Left kidney (tissue), 2 donors: ENCODE results near the gene VAPA. TPM values are rescaled to one million over a fixed set of nuclear protein-coding genes. Genes with fewer than 3 reads are reported as not detected.

Experiments
- DNase-seq: peaks from one replicate; pipeline ENCODE4 v3.0.0-alpha.2; 2013
- polyA plus RNA-seq: library from polyadenylated mRNA; unstranded; fragments of 120-200 nt; gene quantifications from one replicate; pipeline ENCODE4 v1.2.1, GENCODE V29; 2013; ENCODE audit not compliant: insufficient read length

Gene VAPA
- polyA plus RNA-seq, 1 donor: 262 TPM

DNA sequence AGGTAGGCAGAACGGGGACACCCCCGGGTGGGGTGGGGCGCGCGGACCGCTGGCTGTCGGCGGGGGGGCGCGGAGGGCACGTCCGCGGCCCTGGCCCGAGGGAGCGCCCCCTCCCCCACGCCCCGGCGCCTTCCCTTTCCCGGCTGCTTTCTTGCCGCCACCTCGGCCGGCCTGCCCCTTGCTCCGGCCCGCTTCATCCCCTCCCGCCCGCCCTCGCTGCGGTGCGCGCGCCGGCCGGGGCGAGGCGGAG, 443 bp downstream of the VAPA start:
- no peak for DNase-seq

GRCh38 chr18:9914584-9915290, 921 bp downstream of the VAPA start:
- DNase-seq: peak; percentile 36

GRCh38 chr18:9915291-9916076, 1.7 kb downstream of the VAPA start:
- no peak for DNase-seq

DNA sequence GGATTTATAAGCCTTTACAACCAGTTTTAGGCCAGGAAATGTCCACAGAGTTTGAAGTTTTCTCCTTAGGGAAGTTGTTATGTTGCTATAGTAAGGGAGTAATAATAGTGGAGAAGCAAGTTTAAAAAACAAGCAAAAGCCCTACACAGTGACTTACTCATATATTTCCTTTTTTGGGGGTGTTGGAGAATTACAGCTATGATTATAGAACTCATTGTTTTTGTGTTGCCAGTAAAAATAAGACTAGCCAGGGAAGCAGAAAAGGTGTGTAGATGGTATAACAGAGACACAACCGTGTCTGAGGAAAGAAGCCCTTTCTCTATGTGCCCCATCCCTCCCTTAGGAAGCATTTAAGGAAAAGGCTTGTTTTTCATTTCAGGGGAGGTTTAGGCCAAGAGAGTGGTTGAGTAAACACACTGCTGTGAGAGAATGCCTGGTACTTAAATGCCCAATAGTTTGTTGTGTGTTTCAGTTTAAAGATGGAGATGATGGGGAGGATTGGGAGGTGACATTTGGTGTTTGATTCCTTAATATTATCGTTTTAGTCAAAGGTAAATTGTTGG, 2.3 kb downstream of the VAPA start:
- DNase-seq: no peak

GRCh38 chr18:9916808-9917207, 3.0 kb downstream of the VAPA start:
- DNase-seq: no peak

DNA sequence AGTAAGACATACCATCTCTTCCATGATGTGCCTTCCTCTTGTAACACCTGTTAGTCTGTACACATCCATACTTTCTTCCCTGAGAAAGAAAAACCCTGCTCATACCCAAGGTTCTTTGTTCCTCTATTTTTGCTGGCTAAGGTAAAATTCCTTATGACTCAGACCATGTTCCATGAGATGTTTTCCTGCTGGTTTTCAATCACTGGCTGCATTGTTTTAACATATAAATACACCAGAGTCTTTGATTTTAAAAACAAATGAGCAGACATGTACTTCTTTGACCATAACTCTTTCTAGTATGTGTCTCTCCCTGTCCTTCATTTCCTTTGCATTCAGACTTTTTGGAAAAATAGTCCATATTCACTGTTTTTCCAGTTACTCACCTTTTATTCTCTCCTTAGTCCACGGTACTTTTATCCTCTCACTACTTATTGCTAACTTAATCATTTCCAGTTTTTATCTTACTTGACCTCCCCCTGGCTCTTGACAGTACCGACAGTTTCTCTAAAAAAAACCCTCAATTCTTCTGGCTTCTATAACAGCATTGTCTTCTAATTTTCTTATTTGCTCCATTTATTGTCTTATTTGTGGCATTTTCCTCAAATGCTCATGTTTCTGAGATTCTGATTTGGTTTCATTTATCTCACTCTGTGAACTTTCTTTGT, 4.3 kb downstream of the VAPA start:
- DNase-seq: no peak

DNA sequence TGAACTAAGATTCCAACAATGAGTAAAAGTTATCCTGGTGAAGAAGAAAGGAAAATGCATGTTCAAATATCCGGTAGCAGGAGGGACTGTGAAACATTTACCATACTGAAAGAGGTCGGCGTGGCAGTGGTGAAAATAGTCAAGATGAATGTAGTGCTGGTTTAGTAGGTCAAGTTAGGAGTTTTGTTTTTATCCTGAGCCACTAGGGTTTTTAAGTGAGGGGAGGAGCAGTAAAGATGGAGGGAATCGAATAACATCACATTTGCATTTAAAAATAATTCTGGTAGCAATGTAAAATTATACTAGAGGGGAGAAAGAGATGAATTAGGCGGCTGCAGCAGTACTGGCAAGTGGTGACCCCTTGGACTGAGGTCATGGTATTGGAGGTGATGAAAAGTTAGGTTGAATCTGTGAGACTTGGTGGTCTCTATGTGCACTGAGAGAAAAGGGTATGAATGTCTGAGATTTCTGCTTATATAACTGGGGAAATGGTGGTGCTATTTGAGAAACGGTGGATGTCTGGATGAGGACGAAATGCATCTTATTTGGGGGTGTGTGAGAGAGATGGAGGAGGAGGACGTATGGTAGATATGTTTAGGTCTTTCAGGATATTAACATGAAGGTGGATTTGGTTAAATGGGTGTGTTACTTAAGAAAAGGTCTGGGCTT, 5.9 kb downstream of the VAPA start:
- DNase-seq: no peak

DNA sequence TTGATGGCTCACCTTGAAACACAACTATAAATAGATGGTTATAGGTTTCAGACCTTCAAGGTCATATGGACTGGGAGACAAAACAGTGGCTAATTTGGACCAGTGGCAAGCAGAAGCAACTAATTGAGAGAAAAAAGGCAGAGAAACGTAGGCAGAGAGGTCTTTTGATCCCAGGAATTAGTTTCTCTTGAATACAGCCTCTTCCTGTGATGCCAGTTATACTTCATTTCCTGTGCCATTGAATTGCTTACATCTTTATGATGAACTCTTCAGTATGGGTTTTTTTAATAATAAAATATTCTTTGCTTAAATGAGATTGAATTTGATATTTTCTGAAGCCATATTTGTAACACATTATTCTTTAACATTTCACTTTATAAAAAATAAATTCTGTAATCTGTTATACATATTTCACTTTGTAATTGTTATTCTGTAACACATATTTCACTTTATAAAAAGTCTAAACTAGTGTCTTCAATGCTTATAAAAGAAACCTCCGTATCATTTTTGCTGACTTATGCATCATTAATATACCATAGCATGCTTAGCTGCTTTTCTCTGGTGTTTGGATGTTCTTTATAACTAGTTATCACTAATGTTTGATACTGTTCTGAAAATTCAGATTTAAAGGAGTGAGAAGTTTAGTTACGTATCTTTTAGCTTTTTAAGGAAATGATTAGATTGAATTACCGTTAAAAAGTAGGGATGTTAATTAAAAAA, 8.9 kb downstream of the VAPA start:
- no peak for DNase-seq

- DNase-seq: no peak
Observed at GRCh38 chr18:9924371-9924943, 10.6 kb downstream of the VAPA start.

DNA sequence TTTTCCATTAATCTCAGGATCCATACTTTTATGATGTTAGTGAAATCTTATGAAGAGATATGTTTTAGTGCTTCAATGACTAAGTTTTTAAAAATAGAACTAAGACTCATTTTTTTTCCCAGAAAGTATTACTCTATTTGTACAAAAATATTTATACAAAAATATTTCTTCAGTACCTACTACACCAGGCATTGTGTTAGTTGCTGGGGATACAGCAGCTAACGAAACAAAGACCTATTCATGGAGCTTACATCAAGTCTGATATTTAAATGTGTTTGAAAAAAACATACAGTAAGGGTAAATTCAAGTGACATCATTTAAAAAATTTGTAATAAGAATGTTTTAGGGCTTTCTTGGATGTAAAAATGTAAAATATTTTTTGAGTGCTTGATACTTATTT, 11.6 kb downstream of the VAPA start:
- no peak for DNase-seq

DNA sequence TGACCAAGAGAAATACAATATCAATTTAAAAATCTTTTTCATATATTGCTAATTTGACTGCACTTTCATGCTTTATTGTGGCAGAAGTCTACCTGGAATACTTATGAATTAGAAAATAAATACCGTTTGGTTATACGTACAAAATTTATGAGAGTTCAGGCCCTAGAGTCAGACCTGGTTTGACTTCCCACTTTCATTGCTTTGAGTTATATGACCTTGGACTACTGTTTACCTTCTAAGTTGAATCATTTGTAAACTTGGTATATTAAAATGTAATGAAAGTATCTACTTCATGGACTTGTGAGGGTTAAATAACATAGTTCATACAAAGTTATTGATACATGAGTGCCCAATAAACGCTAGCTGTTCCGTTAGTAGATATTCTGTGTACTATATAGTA, 12.0 kb downstream of the VAPA start:
- DNase-seq: no peak

GRCh38 chr18:9926223-9926894, 12.5 kb downstream of the VAPA start:
- no peak for DNase-seq

- DNase-seq: no peak
Observed at GRCh38 chr18:9926977-9927376, 13.2 kb downstream of the VAPA start.

DNA sequence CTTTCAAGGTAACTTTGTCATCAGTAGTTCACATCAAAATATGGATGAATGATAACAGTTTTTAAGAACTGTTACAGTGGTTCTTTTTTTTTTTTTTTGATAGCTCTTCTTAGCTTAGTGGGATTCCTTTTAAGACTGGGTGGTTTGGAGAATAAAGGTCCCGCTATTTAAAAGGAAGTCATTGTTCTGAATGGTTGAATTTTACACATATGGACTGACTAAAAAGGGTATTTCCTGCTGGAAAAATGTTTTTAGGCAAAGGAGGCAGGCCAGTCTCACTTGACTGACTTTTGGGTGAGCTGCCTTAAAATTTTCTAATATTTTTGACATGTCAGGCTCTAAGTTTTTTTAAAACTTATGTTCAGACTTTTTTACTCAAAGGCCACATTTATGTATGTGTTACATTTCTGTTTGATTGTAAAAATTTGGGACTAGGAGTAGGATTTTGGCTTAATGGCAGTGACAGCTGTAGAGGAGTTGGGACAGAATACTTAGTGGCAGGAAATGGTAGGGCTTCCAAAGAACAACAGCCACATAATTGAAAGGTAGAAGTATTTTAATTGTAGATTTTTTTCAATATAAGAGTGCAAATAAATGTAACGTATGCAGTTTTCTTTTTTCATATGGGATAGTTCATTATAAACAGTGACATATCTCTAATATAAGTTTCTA, 13.7 kb downstream of the VAPA start:
- no peak for DNase-seq

DNA sequence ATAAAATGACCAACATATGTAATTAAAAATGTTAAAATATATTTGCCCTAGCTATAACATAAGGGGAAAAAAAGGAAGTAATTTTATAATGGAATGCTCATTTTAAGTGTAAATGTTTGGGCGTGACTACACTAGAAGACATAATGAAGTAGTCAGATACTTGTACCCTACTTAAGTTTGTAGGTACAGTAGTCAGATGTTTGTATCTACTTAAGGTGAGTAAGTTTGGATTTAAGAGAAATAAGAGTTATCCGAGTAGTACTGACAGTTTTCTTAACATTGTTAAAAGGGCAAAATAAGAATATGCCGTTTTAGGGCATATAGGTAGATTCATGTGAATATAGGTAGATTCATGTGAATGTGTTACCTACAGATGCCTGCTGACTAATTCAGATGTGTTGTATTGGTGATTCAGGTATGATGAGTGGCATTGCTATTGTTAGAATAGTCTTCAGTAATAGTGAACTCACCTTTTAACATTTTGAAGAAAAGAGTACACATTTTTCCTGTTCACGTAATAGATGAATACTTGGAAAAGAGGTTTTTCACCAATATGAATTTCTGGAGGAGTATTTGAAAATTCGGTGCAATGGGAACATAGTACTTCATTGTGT, 14.9 kb downstream of the VAPA start:
- DNase-seq: no peak

DNA sequence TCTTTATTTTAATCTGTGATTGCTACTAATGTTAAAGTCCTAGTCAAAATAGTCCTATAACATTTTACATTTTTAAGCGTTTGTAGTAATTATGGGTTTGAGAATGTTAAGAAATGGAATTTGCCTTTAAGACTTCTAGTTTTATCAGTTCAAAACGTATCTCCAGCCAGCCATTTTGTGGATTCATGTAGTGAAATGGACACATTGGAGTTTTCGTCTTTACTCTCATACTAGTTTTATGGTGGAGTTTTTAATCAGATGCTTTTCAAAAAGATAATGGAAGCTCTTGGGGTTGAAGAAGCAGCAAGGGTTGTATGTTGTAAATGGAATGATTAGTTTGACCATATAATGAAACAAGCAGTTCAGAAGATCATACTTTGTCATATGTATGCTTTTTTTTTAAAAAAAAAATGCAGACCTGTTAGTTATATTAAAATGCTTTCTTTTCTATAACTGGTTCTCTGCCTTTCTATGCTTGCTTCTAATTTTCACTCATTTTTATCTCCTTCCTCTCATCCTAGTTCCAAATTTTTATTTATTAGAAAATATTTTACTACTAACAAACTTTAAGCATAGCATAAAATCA, 16.6 kb downstream of the VAPA start:
- no peak for DNase-seq

DNA sequence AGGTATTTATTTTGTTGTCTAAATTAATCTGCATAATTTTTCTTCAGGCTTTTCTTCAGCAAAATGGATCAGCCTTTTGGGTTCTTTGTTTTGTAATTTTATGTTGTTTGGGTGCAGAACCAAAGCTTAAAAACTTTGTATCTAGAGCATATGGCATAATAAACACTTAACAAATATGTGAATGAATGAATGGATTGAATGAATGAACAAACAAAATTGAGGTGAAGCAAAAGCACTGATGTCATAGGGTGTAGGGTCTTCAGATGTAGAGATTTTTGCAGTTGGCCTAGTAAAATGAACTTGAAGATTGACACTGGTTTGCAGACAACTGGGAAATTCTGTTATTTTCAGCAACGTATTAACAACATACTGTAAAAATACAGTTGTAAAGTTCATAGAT, 17.3 kb downstream of the VAPA start:
- DNase-seq: no peak

- no peak for DNase-seq
Observed at GRCh38 chr18:9931678-9932077, 17.9 kb downstream of the VAPA start.

DNA sequence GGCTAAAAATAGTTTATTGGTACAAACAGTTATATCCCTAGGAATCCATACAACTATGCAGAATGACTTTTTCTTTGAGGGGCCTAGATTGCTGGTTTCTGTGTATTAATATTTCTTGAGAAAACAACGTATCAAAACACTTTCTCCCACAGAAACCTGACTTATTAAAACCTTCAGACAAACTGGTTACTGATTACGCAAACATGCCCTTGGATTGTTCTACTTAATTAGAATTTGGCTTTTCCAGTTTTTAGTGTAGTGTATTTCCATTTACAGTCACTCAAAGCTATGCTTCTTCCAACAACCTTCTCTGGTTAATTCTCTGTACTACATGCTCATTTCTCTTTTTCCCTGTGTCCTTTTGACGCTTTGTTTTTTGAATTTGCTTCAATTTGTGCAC, 20.0 kb downstream of the VAPA start:
- no peak for DNase-seq

DNA sequence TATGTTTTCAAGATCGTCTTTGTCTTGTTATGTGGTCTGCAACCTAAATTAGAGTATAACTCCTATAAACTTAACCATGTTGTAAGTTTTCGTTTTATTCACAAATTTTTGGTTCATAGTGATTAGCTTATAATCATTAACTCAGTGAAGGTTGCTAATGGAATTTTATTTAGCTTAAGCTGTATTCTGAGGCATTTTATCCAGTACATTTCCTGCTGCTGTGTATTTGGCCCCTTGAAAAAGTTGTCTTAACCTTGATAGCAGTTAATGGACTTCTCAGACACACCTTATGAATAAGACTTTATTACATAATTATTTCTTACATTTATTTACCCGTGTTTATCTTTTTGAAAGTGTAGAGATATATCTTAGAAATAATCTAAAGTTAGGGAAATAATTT, 20.5 kb downstream of the VAPA start:
- DNase-seq: no peak
